ENCODE measurements around the gene MXI1.
"Not testable (repeated sequence)": the region's sequence is repeated elsewhere in the genome, so short reads cannot be mapped to it uniquely, and the experiment has no call there.

The MXI1 gene

GRCh38 chr10:110239892-110240291 lies 32.5 kb downstream of the MXI1 start:
- DNase-seq (ENCODE audit: low spot score) = no peak

DNA sequence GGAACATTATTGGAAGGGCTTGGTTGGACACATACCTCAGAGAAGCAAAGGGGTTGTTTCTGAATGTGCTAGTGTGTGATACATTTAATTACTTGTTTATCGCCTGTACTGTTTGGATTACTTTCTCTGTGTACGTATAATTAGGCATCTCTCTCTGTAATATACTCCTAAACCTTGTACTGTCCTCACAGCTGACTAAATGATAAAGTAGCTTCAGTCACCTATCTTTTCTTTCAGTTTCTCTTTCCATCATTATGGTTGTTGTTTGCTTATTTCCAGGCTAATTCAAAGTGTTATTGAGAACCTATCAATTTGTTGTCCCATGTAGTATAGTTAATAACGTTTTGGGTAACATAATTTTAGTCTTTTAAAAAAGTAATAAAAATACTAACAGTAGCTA lies 34.0 kb downstream of the MXI1 start:
- DNase-seq (ENCODE audit: low spot score) = no peak

GRCh38 chr10:110241841-110242240 lies 34.4 kb downstream of the MXI1 start:
- no peak for DNase-seq (ENCODE audit: low spot score)

- DNase-seq (ENCODE audit: low spot score) = no peak
Observed at GRCh38 chr10:110242511-110242910, 35.1 kb downstream of the MXI1 start.

GRCh38 chr10:110244550-110244949 lies 37.1 kb downstream of the MXI1 start:
- no peak for DNase-seq (ENCODE audit: low spot score)

DNA sequence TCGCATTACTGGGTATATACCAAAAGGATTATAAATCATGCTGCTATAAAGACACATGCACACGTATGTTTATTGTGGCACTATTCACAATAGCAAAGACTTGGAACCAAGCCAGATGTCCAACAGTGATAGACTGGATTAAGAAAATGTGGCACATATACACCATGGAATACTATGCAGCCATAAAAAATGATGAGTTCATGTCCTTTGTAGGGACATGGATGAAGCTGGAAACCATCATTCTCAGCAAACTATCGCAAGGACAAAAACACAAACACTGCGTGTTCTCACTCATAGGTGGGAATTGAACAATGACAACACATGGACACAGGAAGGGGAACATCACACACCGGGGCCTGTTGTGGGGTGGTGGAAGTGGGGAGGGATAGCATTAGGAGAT lies 40.4 kb downstream of the MXI1 start:
- not testable (repeated sequence) for DNase-seq (ENCODE audit: low spot score)

- DNase-seq (ENCODE audit: low spot score) = not testable (repeated sequence)
Observed at GRCh38 chr10:110249489-110249888, 42.1 kb downstream of the MXI1 start.

- not testable (repeated sequence) for DNase-seq (ENCODE audit: low spot score)
Observed at GRCh38 chr10:110251392-110251791, 44.0 kb downstream of the MXI1 start.

DNA sequence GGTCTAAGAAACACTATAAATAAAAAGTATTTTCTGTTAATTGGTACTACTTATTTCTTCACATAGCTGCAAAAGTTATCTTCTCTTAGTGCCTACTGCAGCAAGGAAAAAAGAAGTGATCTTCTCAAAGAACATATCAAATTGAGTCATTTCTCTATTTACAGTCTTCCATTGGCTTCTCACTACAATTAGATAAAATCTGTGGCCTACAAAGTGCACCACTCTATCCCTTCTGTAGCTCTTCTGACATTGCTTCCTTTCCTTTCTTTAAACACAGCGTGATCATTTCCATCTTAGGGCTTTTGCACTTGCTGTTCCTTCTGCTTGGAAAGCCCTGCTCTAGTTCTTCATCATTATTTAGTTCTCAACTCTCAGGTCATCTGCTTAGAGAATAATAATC lies 44.7 kb downstream of the MXI1 start:
- DNase-seq (ENCODE audit: low spot score) = no peak

GRCh38 chr10:110254467-110254866 lies 47.1 kb downstream of the MXI1 start:
- DNase-seq (ENCODE audit: low spot score) = no peak

DNA sequence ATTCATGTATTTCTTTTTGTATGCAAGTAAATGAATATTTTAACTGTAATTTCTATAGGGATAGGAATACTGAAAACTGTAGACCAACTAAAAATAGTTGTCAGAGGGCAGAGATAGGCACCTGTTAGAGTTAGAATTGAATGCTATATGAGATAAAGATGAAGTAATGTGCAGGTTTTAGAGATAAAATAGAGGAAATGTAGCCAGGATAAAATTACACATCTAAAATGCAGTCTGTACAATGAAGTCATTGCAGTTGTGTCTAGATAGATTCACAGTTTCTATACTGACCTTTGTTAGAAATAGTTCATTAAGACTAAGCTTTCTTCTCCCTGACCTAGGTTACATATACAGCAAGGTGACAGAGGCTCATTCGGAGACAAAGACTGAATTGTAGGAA lies 51.1 kb downstream of the MXI1 start:
- DNase-seq (ENCODE audit: low spot score) = no peak

- no peak for DNase-seq (ENCODE audit: low spot score)
Observed at GRCh38 chr10:110259317-110259716, 51.9 kb downstream of the MXI1 start.

DNA sequence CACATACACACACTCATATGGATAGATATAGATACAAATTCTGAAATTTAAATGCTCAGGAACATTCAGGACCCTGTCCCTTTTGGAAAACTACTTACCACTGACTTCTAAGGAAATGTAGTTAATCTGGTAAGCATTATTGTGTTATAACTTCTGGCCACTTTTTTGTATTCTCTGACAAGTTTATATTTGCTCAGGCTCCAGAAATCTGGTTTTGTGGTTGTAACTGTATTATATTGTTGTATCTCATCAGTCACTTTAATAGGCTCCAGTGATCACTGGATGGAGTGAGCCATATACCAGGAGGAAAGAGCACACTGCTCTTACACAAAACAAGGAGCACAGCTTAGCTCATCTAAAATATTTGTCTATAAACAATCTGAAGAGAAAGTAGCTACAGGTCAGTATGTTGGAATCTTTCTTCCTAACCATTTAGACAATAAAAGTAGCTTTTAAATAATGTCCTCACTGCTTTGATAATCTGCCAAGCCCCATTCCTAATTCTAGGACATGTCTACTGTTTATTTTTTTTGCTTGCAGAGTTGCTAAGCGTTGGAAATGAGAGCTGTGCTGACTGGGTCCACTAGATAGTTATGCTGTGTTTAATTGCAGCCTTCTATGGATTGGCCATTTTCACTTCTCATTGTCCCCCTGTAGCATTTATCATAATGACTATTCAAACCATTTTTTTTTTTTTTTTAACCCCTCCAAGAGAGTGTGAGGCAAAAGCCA lies 53.5 kb downstream of the MXI1 start:
- no peak for DNase-seq (ENCODE audit: low spot score)

GRCh38 chr10:110263164-110263563 lies 55.8 kb downstream of the MXI1 start:
- DNase-seq (ENCODE audit: low spot score) = no peak

- DNase-seq (ENCODE audit: low spot score) = no peak
Observed at GRCh38 chr10:110265573-110266193, 58.3 kb downstream of the MXI1 start.

DNA sequence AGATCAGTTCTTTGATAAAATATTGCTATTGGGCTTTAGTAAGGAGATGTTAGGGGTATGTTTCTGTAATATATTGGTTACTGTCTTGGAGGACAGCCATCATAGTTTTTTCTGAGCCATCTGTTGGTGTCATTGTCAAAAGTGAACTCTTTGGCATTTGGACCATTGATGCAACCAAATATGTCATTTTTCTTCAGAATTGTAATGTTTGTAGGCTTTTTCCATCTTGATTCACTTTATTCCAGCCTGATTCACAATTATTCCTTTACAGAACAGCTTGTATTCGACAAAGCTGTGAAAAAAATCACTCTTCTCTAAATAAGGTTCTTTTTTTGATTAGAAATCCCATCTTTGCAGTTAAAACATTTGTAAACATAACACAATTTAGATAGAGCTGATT lies 59.9 kb downstream of the MXI1 start:
- no peak for DNase-seq (ENCODE audit: low spot score)

- no peak for DNase-seq (ENCODE audit: low spot score)
Observed at GRCh38 chr10:110268442-110268841, 61.0 kb downstream of the MXI1 start.

- no peak for DNase-seq (ENCODE audit: low spot score)
Observed at GRCh38 chr10:110268971-110269370, 61.6 kb downstream of the MXI1 start.

GRCh38 chr10:110269374-110270318 lies 62.2 kb downstream of the MXI1 start:
- DNase-seq (ENCODE audit: low spot score) = peak; percentile 91

GRCh38 chr10:110272995-110273394 lies 65.6 kb downstream of the MXI1 start:
- not testable (repeated sequence) for DNase-seq (ENCODE audit: low spot score)

- no peak for DNase-seq (ENCODE audit: low spot score)
Observed at GRCh38 chr10:110273474-110273873, 66.1 kb downstream of the MXI1 start.

- DNase-seq (ENCODE audit: low spot score) = no peak
Observed at GRCh38 chr10:110274072-110274627, 66.7 kb downstream of the MXI1 start.

All from globus pallidus (tissue), 1 donor.